H1 (cell line): ENCODE data around the gene RGS14. TPM values are rescaled to one million over a fixed set of nuclear protein-coding genes. Genes with fewer than 3 reads are reported as not detected.

Experiments
- CTCF ChIA-PET: fragments of 300-600 bp; sonication (Branson Sonifier 250); formaldehyde crosslinking; loops from one replicate; lab custom pipeline; 2021; ENCODE audit not compliant: partially characterized antibody; lab: Charles Lee
- POLR2A ChIA-PET: fragments of 300-600 bp; sonication (Branson Sonifier 250); formaldehyde crosslinking; loops from one replicate; lab custom pipeline; 2021; ENCODE audit warnings: inconsistent platforms; ENCODE audit not compliant: partially characterized antibody; lab: Charles Lee
- DNase-seq, 2 experiments: peaks; one replicate each; pipeline versions ENCODE4 v3.0.0 to v3.0.0-alpha.2; 2010 to 2022; ENCODE audit warnings: low spot score in 2 of 2, low read depth in 1 of 2, mixed read lengths in 1 of 2
- FAIRE-seq: peaks from 2 replicates; lab custom pipeline; 2011; peaks lifted over from hg19 to GRCh38; lab: Jason Lieb, UNC
- H2AFZ ChIP-seq: 2 replicates; pipeline ENCODE4 v1.8.1; 2012; ENCODE audit warnings: low read length, inconsistent platforms
- H2AK5ac ChIP-seq: 2 replicates; pipeline ENCODE4 v1.6.1; 2013; ENCODE audit warnings: low read depth, low read length
- H2BK120ac ChIP-seq: replicated peaks from 2 replicates; pipeline ENCODE3; 2013; ENCODE audit warnings: low read depth, low read length, inconsistent platforms
- H2BK12ac ChIP-seq: 2 replicates; pipeline ENCODE4 v1.6.1; 2013; ENCODE audit warnings: low read depth, low read length
- H2BK15ac ChIP-seq: 2 replicates; pipeline ENCODE4 v1.6.1; 2013; ENCODE audit warnings: low read length
- H2BK20ac ChIP-seq: 2 replicates; pipeline ENCODE4 v1.6.1; 2013; ENCODE audit warnings: low read length
- H2BK5ac ChIP-seq: 2 replicates; pipeline ENCODE4 v1.6.1; 2013; ENCODE audit warnings: low read depth, low read length
- H3K14ac ChIP-seq: 2 replicates; pipeline ENCODE4 v1.6.1; 2013; ENCODE audit warnings: inconsistent platforms; ENCODE audit not compliant: insufficient read length
- H3K18ac ChIP-seq: 2 replicates; pipeline ENCODE4 v1.6.1; 2013; ENCODE audit warnings: low read length; ENCODE audit errors: extremely low read depth
- H3K23ac ChIP-seq: 2 replicates; pipeline ENCODE4 v1.6.1; 2013; ENCODE audit warnings: inconsistent platforms; ENCODE audit not compliant: insufficient read length
- H3K23me2 ChIP-seq: 2 replicates; pipeline ENCODE4 v1.6.1; 2013; ENCODE audit warnings: low read depth, low read length
- H3K27ac ChIP-seq: 2 replicates; pipeline ENCODE4 v1.6.1; 2011; ENCODE audit warnings: low read depth, low read length, inconsistent platforms
- H3K27me3 ChIP-seq, 4 experiments: replicated peaks in 1 of 4; 1 replicate in 1 of 4; 2 replicates in 3 of 4; pipeline versions ENCODE4 v1.6.1 to v1.8.1; 2011 to 2013; ENCODE audit warnings: low read length in 3 of 4, mild to moderate bottlenecking in 3 of 4, inconsistent platforms in 2 of 4, mixed read lengths in 2 of 4, moderate library complexity in 1 of 4; ENCODE audit not compliant: control insufficient read depth in 3 of 4, insufficient read depth in 3 of 4; ENCODE audit errors: extremely low read depth in 1 of 4
- H3K36me3 ChIP-seq, 4 experiments: 2 replicates each; pipeline versions ENCODE4 v1.6.1 to v1.8.1; 2011 to 2013; ENCODE audit warnings: mild to moderate bottlenecking in 4 of 4, low read length in 3 of 4, moderate library complexity in 2 of 4, control low read depth in 1 of 4, inconsistent platforms in 1 of 4; ENCODE audit not compliant: insufficient read depth in 4 of 4, control insufficient read depth in 2 of 4
- H3K4ac ChIP-seq: replicated peaks from 2 replicates; pipeline ENCODE3; 2013; ENCODE audit warnings: low read length, low read depth, mixed read lengths, inconsistent platforms; ENCODE audit not compliant: insufficient read length
- H3K4me1 ChIP-seq, 4 experiments: replicated peaks in 1 of 4; 1 replicate in 1 of 4; 2 replicates in 3 of 4; pipeline versions ENCODE4 v1.6.1 to v1.8.1; 2011 to 2013; ENCODE audit warnings: low read length in 3 of 4, inconsistent platforms in 2 of 4, mixed read lengths in 1 of 4; ENCODE audit not compliant: insufficient read depth in 4 of 4, control insufficient read depth in 3 of 4
- H3K4me2 ChIP-seq, 2 experiments: 2 replicates each; pipeline versions ENCODE4 v1.6.1 to v1.8.1; 2011 to 2013; ENCODE audit warnings: low read depth in 2 of 2, low read length in 2 of 2, control low read depth in 1 of 2, inconsistent platforms in 1 of 2, mild to moderate bottlenecking in 1 of 2; ENCODE audit not compliant: insufficient read depth in 1 of 2
- H3K4me3 ChIP-seq, 4 experiments: fragments of 200-600, 300-600 bp in 1 of 4; sonication (generic), shearing (Covaris generic), sonication (Bioruptor Twin) in 1 of 4; 2 replicates each; pipeline versions ENCODE4 v1.5.1 to v1.8.1; 2011 to 2016; ENCODE audit warnings: low read length in 4 of 4, low read depth in 3 of 4, control low read depth in 2 of 4, inconsistent platforms in 2 of 4, mild to moderate bottlenecking in 2 of 4, mixed read lengths in 1 of 4, moderate library complexity in 1 of 4; ENCODE audit not compliant: insufficient read depth in 2 of 4; ENCODE audit errors: extremely low read depth in 1 of 4
- H3K56ac ChIP-seq: replicated peaks from 2 replicates; pipeline ENCODE3; 2013; ENCODE audit warnings: low read depth, mild to moderate bottlenecking, mixed read lengths, low read length, inconsistent platforms; ENCODE audit not compliant: insufficient read length
- H3K79me1 ChIP-seq: 2 replicates; pipeline ENCODE4 v1.6.1; 2013; ENCODE audit warnings: low read depth, low read length, control low read depth
- H3K79me2 ChIP-seq, 2 experiments: 2 replicates each; pipeline versions ENCODE4 v1.6.1 to v1.8.1; 2012 to 2013; ENCODE audit warnings: low read length in 2 of 2, mild to moderate bottlenecking in 2 of 2, inconsistent platforms in 1 of 2; ENCODE audit not compliant: insufficient read depth in 2 of 2, control insufficient read depth in 1 of 2
- H3K9ac ChIP-seq, 4 experiments: replicated peaks in 1 of 4; 1 replicate in 1 of 4; 2 replicates in 3 of 4; pipeline versions ENCODE4 v1.6.1 to v1.8.1; 2011 to 2013; ENCODE audit warnings: low read depth in 3 of 4, low read length in 3 of 4, control low read depth in 2 of 4, mild to moderate bottlenecking in 2 of 4, moderate library complexity in 2 of 4, inconsistent platforms in 1 of 4; ENCODE audit errors: extremely low read depth in 1 of 4
- H3K9me3 ChIP-seq, 2 experiments: 2 replicates each; pipeline versions ENCODE4 v1.6.1 to v1.8.1; 2012 to 2013; ENCODE audit warnings: mild to moderate bottlenecking in 2 of 2, moderate library complexity in 2 of 2, control low read depth in 1 of 2, inconsistent platforms in 1 of 2, low read depth in 1 of 2, low read length in 1 of 2, mixed read lengths in 1 of 2; ENCODE audit not compliant: insufficient read depth in 2 of 2
- H4K20me1 ChIP-seq, 2 experiments: replicated peaks in 1 of 2; 2 replicates each; pipeline versions ENCODE3 to v1.8.1; 2011 to 2013; ENCODE audit warnings: inconsistent platforms in 2 of 2, low read length in 2 of 2, mild to moderate bottlenecking in 1 of 2; ENCODE audit not compliant: insufficient read depth in 2 of 2, control insufficient read depth in 1 of 2
- H4K5ac ChIP-seq: 2 replicates; pipeline ENCODE4 v1.6.1; 2013; ENCODE audit warnings: low read length, low read depth, mixed read lengths, inconsistent platforms; ENCODE audit not compliant: insufficient read length
- H4K8ac ChIP-seq: 2 replicates; pipeline ENCODE4 v1.8.0; 2013; ENCODE audit warnings: mild to moderate bottlenecking, moderate library complexity, low read length, inconsistent platforms; ENCODE audit not compliant: insufficient read depth; ENCODE audit errors: extremely low read depth
- H4K91ac ChIP-seq: replicated peaks from 2 replicates; pipeline ENCODE3; 2013; ENCODE audit warnings: low read length, mixed read lengths, inconsistent platforms; ENCODE audit not compliant: insufficient read length
- CBX5 ChIP-seq: fragments of 300-800, 300-1000 bp; sonication (generic); IDR thresholded peaks from 2 replicates; pipeline ENCODE4 v1.7.1; 2016; ENCODE audit warnings: antibody characterized with exemption, low read length, low read depth
- FOSL1 ChIP-seq: IDR thresholded peaks from 2 replicates; pipeline ENCODE4 v1.6.1; 2011; ENCODE audit warnings: mild to moderate bottlenecking, low read depth, low read length, moderate library complexity; ENCODE audit not compliant: insufficient read depth
- HDAC6 ChIP-seq: IDR thresholded peaks from one replicate; pipeline ENCODE4 v1.7.1; 2012; ENCODE audit warnings: low read depth, mild to moderate bottlenecking, inconsistent platforms, low read length, moderate library complexity
- JUN ChIP-seq: IDR thresholded peaks from 2 replicates; pipeline ENCODE4 v1.6.1; 2011; ENCODE audit warnings: low read depth, mild to moderate bottlenecking, improper control_type of control experiment, low read length
- JUND ChIP-seq: IDR thresholded peaks from 2 replicates; pipeline ENCODE4 v1.6.1; 2011; ENCODE audit warnings: mild to moderate bottlenecking, improper control_type of control experiment, low read length
- RFX5 ChIP-seq: IDR thresholded peaks from 2 replicates; pipeline ENCODE4 v1.6.1; 2011; ENCODE audit warnings: low read depth, low read length, improper control_type of control experiment, borderline replicate concordance
- SIRT6 ChIP-seq: IDR thresholded peaks from one replicate; pipeline ENCODE4 v1.7.1; 2012; ENCODE audit warnings: low read length, inconsistent platforms
- SP1 ChIP-seq: IDR thresholded peaks from 2 replicates; pipeline ENCODE4 v1.6.1; 2011; ENCODE audit warnings: low read depth, low read length
- SRF ChIP-seq: IDR thresholded peaks from 2 replicates; pipeline ENCODE4 v1.6.1; 2011; ENCODE audit warnings: mild to moderate bottlenecking, low read depth, low read length, moderate library complexity
- TAF1 ChIP-seq: IDR thresholded peaks from 2 replicates; pipeline ENCODE4 v1.6.1; 2011; ENCODE audit warnings: mild to moderate bottlenecking, low read depth, low read length
- WGBS, 2 experiments: shearing (Covaris generic) in 1 of 2; methylation state at CpG; one replicate each; pipeline versions ENCODE4 v1.1.6 to v1.1.7; 2013 to 2015; ENCODE audit warnings: low lambda C conversion rate in 2 of 2, mixed read lengths in 2 of 2, inconsistent platforms in 1 of 2, low coverage in 1 of 2, missing lambda C conversion rate in 1 of 2; ENCODE audit not compliant: insufficient replicate concordance in 2 of 2, insufficient coverage in 1 of 2, insufficient read length in 1 of 2; ENCODE audit errors: extremely low coverage in 1 of 2, missing lambda C conversion rate in 1 of 2; 5-methylcytosine and 5-hydroxymethylcytosine counted together
- polyA plus RNA-seq, 7 experiments: library from polyadenylated mRNA; depleted of rRNA in 3 of 7; stranded (reverse) in 5 of 7; unstranded in 2 of 7; fragments of >200 nt in 5 of 7; fragments of 200-250 nt in 2 of 7; gene quantifications; 1 replicate in 5 of 7; 2 replicates in 1 of 7; 4 replicates in 1 of 7; pipeline versions ENCODE4 v1.2.1 to v1.2.3, GENCODE V29; 2011 to 2013; ENCODE audit warnings: missing spikeins in 2 of 7, mixed read lengths in 2 of 7
- total RNA-seq: library from RNA; stranded (reverse); fragmentation: NEBNext Ultra II Directional; extraction: Animal tissue kit (Norgen Biotek cat#: 25700); gene quantifications from 2 replicates; pipeline ENCODE4 v1.2.1, GENCODE V29; 2021
- TF ChIP-seq, protein P1 (sequence below), 3 experiments: IDR thresholded peaks; 1 replicate in 2 of 3; 2 replicates in 1 of 3; pipeline versions ENCODE4 v1.5.1 to v1.6.1; 2011; ENCODE audit warnings: low read length in 3 of 3, mild to moderate bottlenecking in 3 of 3, inconsistent platforms in 2 of 3, low read depth in 1 of 3, moderate library complexity in 1 of 3; ENCODE audit not compliant: insufficient read depth in 1 of 3; ENCODE audit errors: control extremely low read depth in 1 of 3

RGS14 gene
- total and polyA plus RNA-seq, 2 of the 8 experiments (the other 6 are each of a cell fraction or from before 2014, with no cell fraction given) = 24.4 to 46.1 TPM

DNA sequence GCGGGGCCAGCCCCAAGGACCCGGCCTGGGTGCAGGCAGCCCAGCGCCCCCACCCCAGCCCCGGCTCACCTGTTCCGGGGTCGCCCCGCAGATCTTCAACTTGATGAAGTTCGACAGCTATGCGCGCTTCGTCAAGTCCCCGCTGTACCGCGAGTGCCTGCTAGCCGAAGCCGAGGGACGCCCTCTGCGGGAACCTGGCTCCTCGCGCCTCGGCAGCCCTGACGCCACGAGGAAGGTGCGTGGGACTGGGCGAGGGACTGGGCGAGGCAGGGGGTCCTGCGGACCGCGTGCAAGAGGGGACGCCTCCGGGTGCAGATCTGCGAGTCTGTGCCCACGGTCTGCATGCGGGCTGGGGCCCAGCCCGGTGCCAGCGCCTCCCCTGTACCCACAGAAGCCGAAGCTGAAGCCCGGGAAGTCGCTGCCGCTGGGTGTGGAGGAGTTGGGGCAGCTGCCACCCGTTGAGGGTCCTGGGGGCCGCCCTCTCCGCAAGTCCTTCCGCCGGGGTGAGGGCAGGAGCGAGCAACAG, 9.7 kb downstream of the RGS14 start:
- H3K27ac ChIP-seq = no peak overlapping the region
- H3K9ac ChIP-seq = peak overlapping the region in 1 of 4 experiments; percentile 13; a peak in 1 of 7 replicates
- H2AFZ ChIP-seq = no peak overlapping the region
- H4K8ac ChIP-seq = peak overlapping the region; percentile 28
- peak overlapping the region; percentile 97 for H3K18ac ChIP-seq
- FAIRE-seq (no peak), DNase-seq (no peak)
- peak overlapping the region; percentile 58 for H4K91ac ChIP-seq
- 23% methylated on average over 25 of the region's 46 CpGs; no CpG with 5 or more reads in 1 of the 2 experiments for WGBS, 2 experiments
- peak overlapping the region; percentile 97; the same call in 1 of the 2 replicates for H2BK15ac ChIP-seq
- no peaks in the 10 kb centered on the region for H3K36me3 ChIP-seq
- peaks cover 1 to 17% (median 13%) of the 10 kb centered on the region in 4 experiments; a peak in 5 of 7 replicates for H3K27me3 ChIP-seq
- no peak overlapping the region for H2BK20ac ChIP-seq
- H2BK12ac ChIP-seq = peak overlapping the region; percentile 94; the same call in 1 of the 2 replicates
- peaks cover 0 to 8% of the 10 kb centered on the region in 2 experiments for H4K20me1 ChIP-seq
- no peak overlapping the region for H2AK5ac ChIP-seq
- H3K23me2 ChIP-seq = peaks cover 22% of the 10 kb centered on the region; the same call in 1 of the 2 replicates
- no peak overlapping the region for H3K56ac ChIP-seq
- no peak overlapping the region for H3K23ac ChIP-seq
- H3K4me1 ChIP-seq = peaks cover 8 to 36% (median 31%) of the 10 kb centered on the region in 4 experiments
- peak overlapping the region; percentile 21 for H2BK120ac ChIP-seq
- H4K5ac ChIP-seq = peak overlapping the region; percentile 19
- no peaks in the 10 kb centered on the region for H3K9me3 ChIP-seq
- POLR2A ChIA-PET = interaction anchor here (0.9 to 5.9 kb wide), 16 partner anchors 11 to 234 kb away, joined by 3 to 66 read pairs (median 4); partner anchors contain the start of genes LMAN2, MXD3, NSD1 and PRR7
- no peak overlapping the region for H3K14ac ChIP-seq
- H3K4me3 ChIP-seq = peak overlapping the region; percentile 44 to 65 (median 55)
- no peak overlapping the region for H3K4ac ChIP-seq
- peak overlapping the region; percentile 80 to 86 for H3K4me2 ChIP-seq
- H3K79me2 ChIP-seq = no peaks in the 10 kb centered on the region
- H2BK5ac ChIP-seq = peak overlapping the region; percentile 77
- CTCF ChIA-PET = interaction anchor here (0.6 to 16.9 kb wide), 12 partner anchors 14 to 279 kb away, joined by 3 to 363 read pairs (median 4); partner anchors contain the start of genes LMAN2, MXD3, PRR7 and RGS14
- peaks cover 7% of the 10 kb centered on the region; the same call in 1 of the 2 replicates for H3K79me1 ChIP-seq
- TF ChIP-seq JUN (no peak), RFX5 (no peak), TAF1 (no peak), SP1 (no peak), JUND (no peak), SRF (no peak), SIRT6 (no peak), HDAC6 (no peak), FOSL1 (no peak), CBX5 (no peak)
- TF ChIP-seq, protein P1, sequence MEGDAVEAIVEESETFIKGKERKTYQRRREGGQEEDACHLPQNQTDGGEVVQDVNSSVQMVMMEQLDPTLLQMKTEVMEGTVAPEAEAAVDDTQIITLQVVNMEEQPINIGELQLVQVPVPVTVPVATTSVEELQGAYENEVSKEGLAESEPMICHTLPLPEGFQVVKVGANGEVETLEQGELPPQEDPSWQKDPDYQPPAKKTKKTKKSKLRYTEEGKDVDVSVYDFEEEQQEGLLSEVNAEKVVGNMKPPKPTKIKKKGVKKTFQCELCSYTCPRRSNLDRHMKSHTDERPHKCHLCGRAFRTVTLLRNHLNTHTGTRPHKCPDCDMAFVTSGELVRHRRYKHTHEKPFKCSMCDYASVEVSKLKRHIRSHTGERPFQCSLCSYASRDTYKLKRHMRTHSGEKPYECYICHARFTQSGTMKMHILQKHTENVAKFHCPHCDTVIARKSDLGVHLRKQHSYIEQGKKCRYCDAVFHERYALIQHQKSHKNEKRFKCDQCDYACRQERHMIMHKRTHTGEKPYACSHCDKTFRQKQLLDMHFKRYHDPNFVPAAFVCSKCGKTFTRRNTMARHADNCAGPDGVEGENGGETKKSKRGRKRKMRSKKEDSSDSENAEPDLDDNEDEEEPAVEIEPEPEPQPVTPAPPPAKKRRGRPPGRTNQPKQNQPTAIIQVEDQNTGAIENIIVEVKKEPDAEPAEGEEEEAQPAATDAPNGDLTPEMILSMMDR (IDR thresholded peaks at IDR 0.05; ENCODE audit: control extremely low read depth in 1 of 3, insufficient read depth in 1 of 3, low read depth in 1 of 3, low read length in 3 of 3) = peak in 1 of 3 experiments; percentile 14; a peak in 1 of 4 replicates
